Central memory CD4-positive, alpha-beta T cell (primary cell): Measurements from ENCODE around the gene PYURF.

Source experiments
- DNase-seq: peaks from one replicate; pipeline ENCODE4 v3.0.0; 2022

The PYURF gene

GRCh38 chr4:88503344-88503743 is 20.2 kb downstream of the PYURF start:
- no peak for DNase-seq

- no peak for DNase-seq
Observed at GRCh38 chr4:88497859-88498409, 25.6 kb downstream of the PYURF start.

GRCh38 chr4:88489100-88489761 is 34.3 kb downstream of the PYURF start:
- DNase-seq, result no peak

GRCh38 chr4:88481537-88481936 is 42.0 kb downstream of the PYURF start:
- no peak for DNase-seq

- DNase-seq, result no peak
Observed at GRCh38 chr4:88478247-88478646, 45.3 kb downstream of the PYURF start.

GRCh38 chr4:88477229-88477860 is 46.2 kb downstream of the PYURF start:
- no peak for DNase-seq
